GM12891 (cell line): Measurements from ENCODE around the gene SETD1B.

Experiments
- POLR2A ChIP-seq: IDR thresholded peaks from 2 replicates; pipeline ENCODE4 v1.6.1; 2011; ENCODE audit warnings: low read depth, low read length, control low read depth
- POLR2AphosphoS5 ChIP-seq: IDR thresholded peaks from 2 replicates; pipeline ENCODE4 v1.6.1; 2011; ENCODE audit warnings: low read depth, low read length, control low read depth

DNA sequence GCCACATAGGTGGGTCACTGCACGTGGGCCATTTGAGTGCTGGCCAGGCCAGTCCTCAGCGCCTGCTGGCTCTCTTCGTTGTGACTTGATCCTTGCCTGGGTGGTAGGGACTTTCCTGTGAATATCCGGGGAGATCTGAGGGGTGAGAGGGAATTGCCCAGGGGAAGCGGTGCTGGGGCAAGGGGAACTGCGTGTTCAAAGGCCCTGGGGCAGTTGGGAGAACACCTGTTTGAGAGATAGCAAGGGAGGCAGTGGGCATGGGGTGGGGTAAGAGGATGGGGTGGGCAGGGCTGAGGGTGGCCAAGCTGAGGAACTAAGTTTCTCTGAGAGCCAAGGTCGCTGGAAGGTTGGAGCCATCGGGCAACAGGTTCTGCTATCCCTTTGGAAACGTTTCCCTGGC is 25.0 kb downstream of the SETD1B start:
- TF ChIP-seq POLR2AphosphoS5 (no peak), POLR2A (no peak)
